SH-SY5Y (cell line): ENCODE measurements around the gene ATF6.

Experiments
- GATA2 ChIP-seq: IDR thresholded peaks from 2 replicates; pipeline ENCODE4 v1.6.1; 2011; ENCODE audit warnings: mild to moderate bottlenecking, low read depth, low read length
- GATA3 ChIP-seq: IDR thresholded peaks from 2 replicates; pipeline ENCODE4 v1.6.1; 2011; ENCODE audit warnings: low read depth, mild to moderate bottlenecking, low read length, moderate library complexity

DNA sequence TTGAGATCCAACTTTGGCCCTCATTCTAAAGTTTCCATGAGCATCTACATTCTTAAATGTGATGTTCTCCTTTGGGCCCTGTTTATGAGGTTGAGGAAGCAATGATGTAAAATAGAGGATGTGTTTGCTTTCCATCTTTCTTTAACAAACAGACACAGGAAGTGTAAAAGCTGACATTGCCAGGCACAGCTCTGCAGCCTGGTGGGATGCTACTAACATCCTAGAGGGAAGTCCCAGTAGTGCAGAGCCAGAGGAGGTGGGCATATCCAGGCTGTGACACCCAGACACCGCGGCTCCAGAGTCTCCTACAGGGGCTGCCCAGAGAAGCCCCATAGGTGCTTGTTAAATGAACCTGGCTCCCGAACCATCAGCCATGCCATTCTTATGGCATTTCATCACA is 241.3 kb downstream of the ATF6 start:
- TF ChIP-seq GATA3 (no peak), GATA2 (no peak)
